ENCODE data around the gene MACROD2.

Gene MACROD2

DNA sequence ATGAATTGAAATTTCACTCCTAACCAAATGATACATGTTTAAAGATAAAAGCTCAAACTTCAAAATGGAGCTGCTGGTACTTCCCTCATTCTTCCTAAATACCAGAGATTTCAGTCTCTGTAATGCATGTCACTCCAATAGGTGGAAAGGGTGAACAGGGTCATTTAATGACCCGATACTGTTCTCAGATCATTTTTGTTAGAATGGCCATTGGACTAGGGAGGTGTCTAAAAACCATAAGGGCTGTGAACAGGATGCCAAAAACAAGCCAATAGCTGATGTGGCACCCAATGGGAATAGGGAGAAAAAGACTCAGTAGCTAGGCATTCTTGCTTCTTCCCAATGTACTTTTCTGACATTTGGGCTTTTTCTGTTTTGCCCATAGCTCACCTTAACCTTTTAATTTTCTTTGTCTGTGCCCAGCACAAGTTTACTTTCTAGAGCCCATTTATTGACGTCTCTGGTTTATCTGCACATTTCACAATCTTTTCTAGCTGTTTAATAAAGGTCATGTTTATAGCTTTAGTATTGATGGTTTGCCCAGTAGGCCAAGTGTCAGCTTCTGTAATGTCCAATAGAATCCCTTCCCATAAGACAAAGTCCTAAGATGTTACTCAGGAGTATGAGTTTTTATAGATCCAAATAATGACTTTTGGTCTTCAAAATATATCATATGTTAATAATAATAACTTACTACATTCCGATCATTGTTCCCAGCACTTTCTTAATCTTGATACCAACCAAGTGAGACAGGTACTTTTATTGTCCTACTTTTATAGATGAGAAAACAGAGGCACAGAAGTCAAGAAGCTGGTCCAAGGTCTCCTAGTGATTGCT, 366.4 kb downstream of the MACROD2 start:
- no peaks in the 10 kb centered on the region for H3K9me3 ChIP-seq
- H3K36me3 ChIP-seq = no peaks in the 10 kb centered on the region
- no peaks in the 10 kb centered on the region for H3K27me3 ChIP-seq
- H3K27ac ChIP-seq = no peak overlapping the region
- no peaks in the 10 kb centered on the region for H3K4me1 ChIP-seq (ENCODE audit: control insufficient read depth in 1 of 2, insufficient read depth in 1 of 2, low read depth in 1 of 2, low read length in 1 of 2)
- no peak overlapping the region for H3K4me3 ChIP-seq (ENCODE audit: low read depth in 1 of 2, low read length in 1 of 2)
- TF ChIP-seq, protein P1, sequence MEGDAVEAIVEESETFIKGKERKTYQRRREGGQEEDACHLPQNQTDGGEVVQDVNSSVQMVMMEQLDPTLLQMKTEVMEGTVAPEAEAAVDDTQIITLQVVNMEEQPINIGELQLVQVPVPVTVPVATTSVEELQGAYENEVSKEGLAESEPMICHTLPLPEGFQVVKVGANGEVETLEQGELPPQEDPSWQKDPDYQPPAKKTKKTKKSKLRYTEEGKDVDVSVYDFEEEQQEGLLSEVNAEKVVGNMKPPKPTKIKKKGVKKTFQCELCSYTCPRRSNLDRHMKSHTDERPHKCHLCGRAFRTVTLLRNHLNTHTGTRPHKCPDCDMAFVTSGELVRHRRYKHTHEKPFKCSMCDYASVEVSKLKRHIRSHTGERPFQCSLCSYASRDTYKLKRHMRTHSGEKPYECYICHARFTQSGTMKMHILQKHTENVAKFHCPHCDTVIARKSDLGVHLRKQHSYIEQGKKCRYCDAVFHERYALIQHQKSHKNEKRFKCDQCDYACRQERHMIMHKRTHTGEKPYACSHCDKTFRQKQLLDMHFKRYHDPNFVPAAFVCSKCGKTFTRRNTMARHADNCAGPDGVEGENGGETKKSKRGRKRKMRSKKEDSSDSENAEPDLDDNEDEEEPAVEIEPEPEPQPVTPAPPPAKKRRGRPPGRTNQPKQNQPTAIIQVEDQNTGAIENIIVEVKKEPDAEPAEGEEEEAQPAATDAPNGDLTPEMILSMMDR (IDR thresholded peaks at IDR 0.05) = no peak

DNA sequence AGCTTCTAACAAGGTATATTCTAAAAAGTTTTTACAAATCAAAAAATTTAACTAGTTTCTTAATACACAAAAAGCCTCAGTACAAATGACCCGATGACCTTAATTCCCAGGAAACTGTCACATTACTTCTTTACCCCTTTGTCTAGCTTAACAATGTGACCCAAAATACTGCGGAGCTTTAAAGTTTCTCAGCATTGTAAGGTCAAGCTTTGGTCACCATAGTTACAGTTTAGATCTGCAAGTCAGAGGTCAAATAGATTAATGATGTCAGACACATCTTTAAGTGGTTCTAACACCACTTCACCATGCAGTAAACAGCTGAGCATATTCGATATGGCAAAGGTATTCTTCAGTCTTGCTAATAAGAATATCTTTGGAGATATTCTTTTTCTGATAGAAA, 378.9 kb downstream of the MACROD2 start:
- Histone ChIP-seq H3K27me3 (no peaks in the 10 kb centered on the region), H3K4me1 (ENCODE audit: control insufficient read depth in 1 of 2, insufficient read depth in 1 of 2, low read depth in 1 of 2, low read length in 1 of 2) (no peaks in the 10 kb centered on the region), H3K36me3 (no peaks in the 10 kb centered on the region), H3K9me3 (no peaks in the 10 kb centered on the region), H3K27ac (no peak overlapping the region), H3K4me3 (ENCODE audit: low read depth in 1 of 2, low read length in 1 of 2) (no peak overlapping the region)
- TF ChIP-seq, protein P1 (IDR thresholded peaks at IDR 0.05) = no peak

DNA sequence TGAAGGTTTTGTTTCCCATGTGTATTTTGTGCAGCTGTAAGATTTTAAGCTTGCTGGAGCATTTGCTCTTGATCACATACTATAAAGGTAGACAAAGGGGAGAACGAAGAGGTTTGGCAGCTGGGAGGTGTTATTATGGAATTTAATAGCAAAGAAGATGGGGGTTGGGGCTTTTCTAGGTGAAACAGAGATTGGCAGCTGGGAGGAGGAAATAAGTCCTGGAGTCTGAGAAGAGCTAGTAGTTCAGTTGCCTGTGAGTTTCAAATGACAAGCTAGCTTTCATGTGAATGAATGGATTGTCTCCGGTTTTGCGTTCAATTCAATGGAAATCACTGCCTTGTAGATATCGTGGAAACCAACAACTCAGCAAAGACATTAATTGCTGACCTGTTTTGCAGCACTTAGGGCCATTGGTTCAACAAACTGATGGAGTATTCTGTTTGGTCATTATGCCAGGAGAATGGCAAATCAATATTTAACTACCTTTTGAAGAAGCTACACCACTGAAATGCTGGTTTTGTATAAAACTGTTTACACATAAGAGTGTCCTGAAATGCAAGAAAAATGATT, 380.2 kb downstream of the MACROD2 start:
- Histone ChIP-seq H3K27ac (no peak overlapping the region), H3K36me3 (no peaks in the 10 kb centered on the region), H3K27me3 (no peaks in the 10 kb centered on the region), H3K4me3 (ENCODE audit: low read depth in 1 of 2, low read length in 1 of 2) (no peak overlapping the region), H3K9me3 (no peaks in the 10 kb centered on the region), H3K4me1 (ENCODE audit: control insufficient read depth in 1 of 2, insufficient read depth in 1 of 2, low read depth in 1 of 2, low read length in 1 of 2) (no peaks in the 10 kb centered on the region)
- TF ChIP-seq, protein P1 (IDR thresholded peaks at IDR 0.05) = no peak

DNA sequence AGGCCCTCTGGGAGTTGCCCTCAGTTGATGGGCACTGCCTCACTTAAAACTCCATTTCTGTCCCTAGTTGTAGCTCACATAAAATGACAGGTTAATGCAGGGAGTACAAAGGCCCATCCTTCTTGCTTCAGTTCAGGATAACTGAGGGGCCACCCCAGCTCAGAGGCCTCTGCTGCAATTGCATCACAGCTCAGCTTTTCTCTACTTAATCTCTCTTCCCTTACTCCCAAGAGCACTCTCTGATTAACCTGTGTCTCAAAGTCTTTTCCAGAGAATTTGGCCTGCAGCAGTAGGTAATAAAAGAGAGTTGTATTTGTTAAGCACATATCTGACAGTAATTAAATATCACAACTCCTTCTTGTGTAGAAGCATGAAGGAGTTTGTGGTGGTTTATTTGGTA, 383.0 kb downstream of the MACROD2 start:
- TF ChIP-seq, protein P1 (IDR thresholded peaks at IDR 0.05) = no peak
- Histone ChIP-seq H3K9me3 (no peaks in the 10 kb centered on the region), H3K4me1 (ENCODE audit: control insufficient read depth in 1 of 2, insufficient read depth in 1 of 2, low read depth in 1 of 2, low read length in 1 of 2) (no peaks in the 10 kb centered on the region), H3K27me3 (no peaks in the 10 kb centered on the region), H3K36me3 (no peaks in the 10 kb centered on the region), H3K4me3 (ENCODE audit: low read depth in 1 of 2, low read length in 1 of 2) (no peak overlapping the region), H3K27ac (no peak overlapping the region)

DNA sequence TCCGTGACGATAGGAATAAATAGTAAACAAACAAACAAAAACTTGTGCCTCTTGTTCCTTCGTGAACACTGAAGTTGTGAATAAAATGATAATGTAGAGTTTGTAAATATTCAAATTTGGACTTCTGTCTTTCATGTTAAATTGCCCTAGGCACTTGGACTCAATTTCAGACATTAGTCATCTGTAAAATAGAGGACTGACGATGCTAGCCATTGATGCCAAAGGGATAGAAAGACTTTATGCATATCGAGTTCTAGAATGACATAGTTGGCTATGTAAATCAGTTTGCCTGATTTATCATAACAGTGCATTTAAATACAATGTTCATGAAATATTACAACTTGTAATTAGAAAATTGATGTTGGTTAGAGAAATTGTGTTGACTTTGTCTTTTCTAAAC, 388.0 kb downstream of the MACROD2 start:
- H3K9me3 ChIP-seq = no peaks in the 10 kb centered on the region
- no peaks in the 10 kb centered on the region for H3K4me1 ChIP-seq (ENCODE audit: control insufficient read depth in 1 of 2, insufficient read depth in 1 of 2, low read depth in 1 of 2, low read length in 1 of 2)
- no peaks in the 10 kb centered on the region for H3K27me3 ChIP-seq
- TF ChIP-seq, protein P1 (IDR thresholded peaks at IDR 0.05) = no peak
- H3K27ac ChIP-seq = no peak overlapping the region
- H3K36me3 ChIP-seq = no peaks in the 10 kb centered on the region
- no peak overlapping the region for H3K4me3 ChIP-seq (ENCODE audit: low read depth in 1 of 2, low read length in 1 of 2)
